Vagina (tissue), 2 donors: ENCODE measurements around the gene ADCY4.

Experiments
- CTCF ChIP-seq, 3 experiments: fragments of 450-650 bp in 2 of 3; fragments of 200-600 bp in 1 of 3; sonication (generic) in 1 of 3; IDR thresholded peaks; one replicate each; pipeline ENCODE4 v1.5.1; 2017 to 2019; ENCODE audit warnings: antibody characterized with exemption in 3 of 3, mild to moderate bottlenecking in 2 of 3, moderate library complexity in 2 of 3
- POLR2A ChIP-seq, 2 donors: fragments of 450-650 bp; IDR thresholded peaks; one replicate each; pipeline ENCODE4 v1.6.1; 2017; ENCODE audit warnings: antibody characterized with exemption in 2 of 2, mild to moderate bottlenecking in 2 of 2, moderate library complexity in 2 of 2
- POLR2AphosphoS5 ChIP-seq, 2 donors: sonication (generic); formaldehyde crosslinking; IDR thresholded peaks; one replicate each; pipeline ENCODE4 v1.9.0; 2017; ENCODE audit warnings: antibody characterized with exemption in 2 of 2, mild to moderate bottlenecking in 2 of 2, low read depth in 1 of 2; ENCODE audit not compliant: insufficient read depth in 1 of 2

GRCh38 chr14:24340606-24341005, 5.7 kb upstream of the ADCY4 start:
- TF ChIP-seq CTCF (IDR thresholded peaks at IDR 0.05) (no peak), POLR2A (IDR thresholded peaks at IDR 0.05) (no peak), POLR2AphosphoS5 (IDR thresholded peaks at IDR 0.05; ENCODE audit: insufficient read depth in 1 of 2, low read depth in 1 of 2) (no peak)
